HG03280 (cell line): ENCODE results near the gene PODN.

ENCODE experiments used
- ATAC-seq: cut with Tn5 transposase; IDR thresholded peaks from one replicate; pipeline ENCODE4 v1.9.1; 2021; ENCODE audit warnings: mild to moderate bottlenecking, moderate library complexity; ENCODE audit not compliant: unreplicated experiment

The PODN gene

DNA sequence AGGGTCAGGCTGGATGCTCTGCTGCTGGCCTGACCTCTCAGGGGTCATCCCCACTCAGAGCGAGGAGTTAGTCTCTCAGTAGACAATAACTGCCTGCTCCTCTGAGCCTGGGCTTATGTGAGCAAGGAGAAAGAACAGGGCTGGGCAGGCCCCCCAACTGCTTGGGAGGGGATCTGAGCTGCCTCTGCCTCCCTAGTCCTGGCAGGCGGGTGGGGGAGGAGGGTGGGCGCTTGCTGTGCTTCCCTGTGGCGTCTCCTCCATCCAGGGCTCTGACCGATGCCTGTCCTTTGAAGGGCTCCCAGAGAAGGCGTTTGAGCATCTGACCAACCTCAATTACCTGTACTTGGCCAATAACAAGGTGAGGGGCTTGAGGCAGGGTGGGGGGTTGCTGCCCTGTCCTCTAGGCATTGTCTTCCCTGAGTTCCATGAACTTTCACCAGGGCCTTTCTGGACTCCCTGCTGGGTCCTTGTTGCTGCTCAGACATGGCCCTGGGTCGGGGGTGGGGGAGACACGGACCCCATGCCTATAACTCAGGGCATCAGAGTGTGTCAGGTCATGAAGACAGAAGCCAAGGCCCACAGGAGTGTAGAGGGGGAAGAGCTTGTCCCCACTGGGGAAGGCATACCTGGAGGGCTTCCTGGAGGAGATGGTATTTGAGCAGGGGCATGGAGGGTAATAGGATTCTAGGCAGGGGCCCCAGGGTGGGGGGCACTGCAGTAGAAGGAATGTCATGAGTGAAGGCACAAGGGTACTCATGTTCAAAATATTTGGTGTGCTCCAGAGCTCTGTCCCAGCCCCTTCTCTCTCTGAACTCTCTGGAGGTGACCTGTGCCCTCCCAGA lies 12.5 kb downstream of the PODN start:
- ATAC-seq: no peak

DNA sequence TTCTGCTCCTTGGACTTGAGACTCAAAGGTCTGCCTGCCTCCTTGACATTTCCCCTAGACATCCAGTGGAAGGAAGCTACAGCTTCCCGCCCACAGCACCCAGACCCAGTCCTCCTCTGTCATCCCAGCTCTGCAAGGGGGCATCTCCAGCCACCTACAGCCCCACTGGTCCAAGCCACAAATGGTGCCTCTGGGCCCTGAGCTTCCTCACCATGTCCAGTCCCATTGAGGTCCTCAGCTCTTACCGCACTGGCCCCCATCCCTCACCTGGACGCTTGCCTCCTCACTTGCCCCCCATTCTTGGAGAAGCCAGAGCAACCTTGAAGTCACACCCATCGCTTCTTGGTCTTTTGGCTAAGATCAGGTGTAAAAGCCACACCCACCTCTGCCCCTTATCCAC lies 13.2 kb downstream of the PODN start:
- ATAC-seq: no peak

DNA sequence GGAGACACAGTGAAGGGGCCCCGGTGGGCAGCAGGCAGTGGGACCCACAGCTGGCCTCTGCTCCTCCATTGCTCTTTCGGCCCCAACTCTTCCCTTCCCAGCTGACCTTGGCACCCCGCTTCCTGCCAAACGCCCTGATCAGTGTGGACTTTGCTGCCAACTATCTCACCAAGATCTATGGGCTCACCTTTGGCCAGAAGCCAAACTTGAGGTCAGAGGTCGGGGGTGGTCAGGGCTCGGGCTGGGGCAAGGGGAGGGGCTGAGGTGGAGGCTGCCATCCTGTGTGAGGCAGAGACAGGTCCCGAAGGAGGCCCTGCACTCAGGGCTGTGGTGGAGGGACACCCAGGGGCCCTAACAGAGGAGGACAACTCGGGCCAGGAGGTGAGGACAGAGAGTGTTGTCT lies 13.7 kb downstream of the PODN start:
- ATAC-seq: no peak

DNA sequence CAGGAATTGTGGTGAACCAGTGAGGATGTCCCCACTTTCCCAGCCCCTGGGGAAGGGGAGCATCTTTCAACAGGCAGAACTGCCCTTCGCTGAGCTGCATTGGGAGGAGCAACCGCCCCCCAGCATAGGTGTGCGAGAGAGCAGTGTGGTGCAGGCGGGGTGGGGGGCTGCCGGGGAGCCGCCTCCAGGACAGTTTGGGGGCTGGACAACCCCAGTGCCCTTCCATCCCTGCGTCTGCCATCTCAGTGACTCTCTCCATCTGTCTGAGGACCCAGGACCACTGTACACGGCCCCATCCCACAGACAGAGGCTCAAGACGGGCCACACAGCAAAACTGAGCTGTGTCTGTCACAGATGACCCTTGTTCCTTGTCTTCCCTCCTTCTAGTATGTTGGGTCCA lies 14.2 kb downstream of the PODN start:
- no peak for ATAC-seq

DNA sequence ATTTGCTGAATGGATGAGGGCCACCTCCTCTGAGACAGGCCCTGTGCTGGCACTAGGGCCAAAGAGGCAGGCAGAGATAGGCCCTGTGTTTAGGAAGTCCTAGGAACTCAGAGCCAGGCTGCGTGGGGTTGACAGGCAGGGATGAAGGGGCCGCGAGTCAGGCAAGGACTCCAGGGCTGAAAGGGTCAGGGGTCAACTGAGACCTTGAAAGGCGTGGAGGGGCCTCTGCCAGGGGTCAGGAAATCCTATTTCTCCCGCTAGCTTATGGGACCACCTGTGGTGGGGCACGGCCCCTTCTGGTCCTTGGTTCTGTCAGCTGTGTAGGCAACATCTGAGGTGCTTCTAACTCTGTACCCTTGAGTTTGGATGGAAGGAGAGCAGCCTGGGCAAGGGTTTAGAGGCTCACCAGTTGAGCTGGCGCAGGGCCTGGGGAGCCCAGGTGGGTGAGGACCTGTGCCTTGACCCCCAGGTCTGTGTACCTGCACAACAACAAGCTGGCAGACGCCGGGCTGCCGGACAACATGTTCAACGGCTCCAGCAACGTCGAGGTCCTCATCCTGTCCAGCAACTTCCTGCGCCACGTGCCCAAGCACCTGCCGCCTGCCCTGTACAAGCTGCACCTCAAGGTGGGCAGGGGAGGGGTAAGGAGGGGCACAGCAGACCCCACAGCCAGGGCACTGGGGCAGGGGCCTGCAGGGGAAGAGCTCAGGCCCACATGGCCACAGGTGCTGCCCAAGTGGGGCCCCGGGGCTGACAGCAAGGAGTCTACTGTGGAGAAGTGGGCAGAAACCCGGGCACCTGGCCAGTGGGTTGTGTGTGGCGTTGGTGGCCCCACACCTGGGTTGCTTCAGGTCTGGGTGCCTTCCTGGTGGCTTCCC lies 14.9 kb downstream of the PODN start:
- no peak for ATAC-seq

DNA sequence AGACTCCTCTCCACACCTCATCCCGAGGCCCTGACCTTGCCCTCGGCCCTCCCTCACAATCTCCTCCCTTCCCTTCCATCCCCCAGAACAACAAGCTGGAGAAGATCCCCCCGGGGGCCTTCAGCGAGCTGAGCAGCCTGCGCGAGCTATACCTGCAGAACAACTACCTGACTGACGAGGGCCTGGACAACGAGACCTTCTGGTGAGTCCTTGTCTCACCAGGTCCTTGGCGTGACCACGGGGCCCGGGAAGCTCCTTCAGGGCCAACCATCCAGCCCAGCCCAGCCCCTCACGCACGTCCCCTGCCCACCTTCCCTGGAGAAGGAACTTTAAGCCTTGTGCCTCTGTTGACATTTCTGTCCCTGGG lies 15.6 kb downstream of the PODN start:
- no peak for ATAC-seq

DNA sequence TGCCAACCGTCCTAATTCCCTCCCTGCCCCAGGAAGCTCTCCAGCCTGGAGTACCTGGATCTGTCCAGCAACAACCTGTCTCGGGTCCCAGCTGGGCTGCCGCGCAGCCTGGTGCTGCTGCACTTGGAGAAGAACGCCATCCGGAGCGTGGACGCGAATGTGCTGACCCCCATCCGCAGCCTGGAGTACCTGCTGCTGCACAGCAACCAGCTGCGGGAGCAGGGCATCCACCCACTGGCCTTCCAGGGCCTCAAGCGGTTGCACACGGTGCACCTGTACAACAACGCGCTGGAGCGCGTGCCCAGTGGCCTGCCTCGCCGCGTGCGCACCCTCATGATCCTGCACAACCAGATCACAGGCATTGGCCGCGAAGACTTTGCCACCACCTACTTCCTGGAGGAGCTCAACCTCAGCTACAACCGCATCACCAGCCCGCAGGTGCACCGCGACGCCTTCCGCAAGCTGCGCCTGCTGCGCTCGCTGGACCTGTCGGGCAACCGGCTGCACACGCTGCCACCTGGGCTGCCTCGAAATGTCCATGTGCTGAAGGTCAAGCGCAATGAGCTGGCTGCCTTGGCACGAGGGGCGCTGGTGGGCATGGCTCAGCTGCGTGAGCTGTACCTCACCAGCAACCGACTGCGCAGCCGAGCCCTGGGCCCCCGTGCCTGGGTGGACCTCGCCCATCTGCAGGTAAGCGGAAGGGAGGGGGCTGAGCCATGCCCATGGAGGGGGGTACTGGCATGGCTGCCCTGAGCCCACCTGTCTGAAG lies 16.5 kb downstream of the PODN start:
- no peak for ATAC-seq

DNA sequence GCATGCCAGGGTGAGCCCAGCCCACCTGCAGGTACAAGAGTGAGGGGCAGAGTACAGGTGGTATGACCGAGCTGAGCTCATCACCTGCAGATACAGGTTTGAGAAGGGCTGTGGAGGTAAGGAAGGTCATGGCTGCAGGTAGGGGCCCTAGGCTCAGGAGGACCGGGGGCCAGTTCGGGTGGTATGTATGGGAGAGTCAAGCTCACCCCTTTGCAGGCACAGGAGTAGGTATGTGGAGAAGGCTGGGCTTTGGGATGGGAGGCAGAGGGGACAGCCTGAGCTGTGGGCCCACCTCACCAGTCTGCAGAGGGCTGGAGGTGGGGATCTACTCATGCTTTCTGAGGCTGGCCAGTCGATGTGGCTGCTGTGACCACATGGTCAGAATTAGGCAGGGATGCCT lies 17.2 kb downstream of the PODN start:
- ATAC-seq: no peak

DNA sequence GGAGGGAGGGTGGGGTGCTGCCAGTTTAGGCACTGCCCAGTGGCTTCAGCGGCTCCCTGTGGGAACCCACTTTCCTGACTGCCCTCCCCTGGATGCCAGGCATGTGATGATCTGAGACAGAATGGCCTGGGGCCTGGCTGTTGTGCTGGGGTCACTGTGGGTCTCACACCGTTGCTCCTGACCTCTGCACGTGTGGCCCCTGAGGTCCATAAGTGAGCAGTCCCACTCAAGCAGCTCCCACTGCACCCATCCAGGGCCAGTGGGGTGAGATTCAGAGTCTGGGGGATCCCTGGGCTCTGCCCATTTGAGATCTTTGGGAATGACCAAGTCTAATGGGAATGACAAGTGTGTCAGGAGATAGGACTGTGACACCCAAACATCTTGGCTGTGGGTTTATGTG lies 18.0 kb downstream of the PODN start:
- no peak for ATAC-seq

DNA sequence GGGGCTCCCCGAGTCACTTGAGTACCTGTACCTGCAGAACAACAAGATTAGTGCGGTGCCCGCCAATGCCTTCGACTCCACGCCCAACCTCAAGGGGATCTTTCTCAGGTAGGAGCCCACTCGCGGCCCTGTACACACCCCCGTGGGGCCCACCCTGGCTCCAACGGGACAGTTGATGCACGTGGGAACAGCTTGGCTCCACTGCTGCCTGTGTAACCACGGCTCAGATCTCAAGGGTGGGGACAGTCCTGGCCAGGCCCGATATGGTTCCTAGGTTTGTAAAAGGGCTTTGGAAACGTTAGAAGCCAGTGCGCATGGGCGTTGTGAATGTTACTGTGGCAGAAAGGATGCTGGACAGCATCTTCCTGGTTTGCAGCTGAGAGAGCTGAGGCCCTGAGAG lies 18.8 kb downstream of the PODN start:
- ATAC-seq: no peak

DNA sequence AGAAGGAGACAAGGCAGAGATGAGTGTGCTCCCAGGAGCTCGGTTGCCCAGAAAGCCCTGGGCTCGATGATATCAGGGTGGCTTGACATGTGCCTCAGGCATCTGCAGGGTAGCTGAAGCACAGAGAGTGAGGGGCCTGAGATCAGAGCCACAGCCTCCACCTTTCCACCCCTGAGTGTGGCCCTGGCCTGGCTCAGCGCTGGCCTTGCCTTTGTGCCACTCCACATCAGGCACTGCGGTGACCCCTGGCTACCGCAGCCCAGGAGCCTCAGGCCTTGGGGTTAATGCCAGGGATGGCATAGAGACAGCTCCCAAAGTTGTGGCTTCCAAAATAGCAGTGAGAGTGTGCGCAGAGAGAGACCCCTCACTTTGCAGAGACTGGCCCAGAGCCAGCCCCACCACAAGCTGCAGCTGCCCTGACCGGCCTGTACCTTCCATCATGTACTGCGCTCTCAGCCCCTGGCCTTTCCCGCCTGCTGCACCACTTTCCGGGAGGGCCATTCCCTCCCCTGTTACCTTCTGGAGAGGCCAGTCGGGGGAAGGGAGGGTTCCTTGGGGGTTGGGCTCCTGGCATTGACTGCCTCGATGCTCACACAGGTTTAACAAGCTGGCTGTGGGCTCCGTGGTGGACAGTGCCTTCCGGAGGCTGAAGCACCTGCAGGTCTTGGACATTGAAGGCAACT lies 19.5 kb downstream of the PODN start:
- ATAC-seq: no peak

DNA sequence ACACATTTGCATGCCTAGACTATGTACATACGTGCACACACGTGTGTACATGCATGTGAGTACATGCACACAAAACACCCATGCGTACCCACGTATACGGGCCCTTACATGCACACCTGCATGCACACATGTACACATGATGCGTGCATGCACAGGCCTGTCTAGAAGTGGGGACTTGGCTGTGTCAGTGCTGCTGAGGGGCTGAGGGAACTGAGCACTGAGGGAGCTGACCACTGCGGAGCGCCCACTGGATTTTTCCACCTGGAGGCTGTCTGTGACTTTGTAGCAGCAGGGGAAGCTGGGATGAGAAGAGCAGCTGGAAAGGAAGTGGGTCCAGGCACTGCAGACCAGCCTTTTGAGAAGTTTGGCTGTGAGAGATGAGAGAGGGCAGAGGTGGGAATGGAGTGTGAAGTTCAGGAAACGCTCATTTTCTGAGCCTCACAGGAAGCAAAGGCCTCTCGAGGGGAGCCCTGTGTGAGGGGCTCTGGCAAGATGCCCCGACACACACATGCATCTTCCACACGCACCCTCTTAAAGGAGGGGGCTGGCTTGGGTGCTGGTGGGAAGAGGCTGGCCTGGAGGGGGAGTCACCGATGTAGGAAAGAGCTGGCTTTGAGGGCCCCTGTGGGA lies 20.9 kb downstream of the PODN start:
- no peak for ATAC-seq

DNA sequence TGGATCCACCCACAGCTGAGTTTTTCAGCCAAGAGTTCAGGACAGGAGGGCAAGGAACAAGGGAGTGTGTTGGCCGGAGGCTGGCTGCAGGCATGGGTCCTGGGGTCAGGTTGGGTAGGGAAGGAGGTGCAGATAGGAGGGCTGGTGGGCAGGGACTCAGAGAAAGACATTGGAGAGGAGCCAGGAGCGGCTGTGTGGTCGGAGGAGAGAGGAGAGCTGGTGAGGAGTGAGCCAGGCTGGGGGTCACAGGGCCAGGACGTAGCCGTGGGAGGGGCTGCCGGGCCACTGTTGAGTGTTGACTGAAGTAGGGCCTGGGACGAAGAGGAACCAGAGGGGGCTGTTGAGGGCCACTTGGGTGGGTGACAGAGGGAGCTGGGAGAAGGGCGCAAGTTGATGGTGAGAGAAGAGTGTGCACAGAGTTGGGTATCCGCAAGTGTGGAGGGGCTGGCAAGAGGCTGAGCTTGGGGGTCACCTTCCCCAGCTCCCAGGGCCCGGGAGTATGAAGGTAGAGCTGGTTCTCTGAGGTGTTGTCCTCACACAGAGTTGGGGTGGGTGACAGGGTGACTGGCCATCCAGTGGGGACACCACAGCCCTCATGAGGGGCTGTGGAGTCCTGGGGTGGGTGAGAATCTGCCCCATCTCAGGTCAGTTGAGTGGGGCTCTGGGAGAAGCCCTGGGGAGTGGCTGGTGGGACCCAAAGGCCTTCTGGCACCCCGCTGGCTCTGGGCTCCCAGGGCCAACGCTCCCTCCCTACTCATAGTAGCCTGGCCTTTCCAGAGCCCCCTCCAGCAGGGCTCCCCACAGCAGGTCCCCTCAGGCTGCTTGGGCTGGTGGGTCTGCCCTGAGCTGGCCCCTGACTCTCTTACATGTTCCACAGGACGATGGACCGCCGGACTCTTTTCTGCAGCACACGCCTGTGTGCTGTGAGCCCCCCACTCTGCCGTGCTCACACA lies 21.9 kb downstream of the PODN start:
- no peak for ATAC-seq

DNA sequence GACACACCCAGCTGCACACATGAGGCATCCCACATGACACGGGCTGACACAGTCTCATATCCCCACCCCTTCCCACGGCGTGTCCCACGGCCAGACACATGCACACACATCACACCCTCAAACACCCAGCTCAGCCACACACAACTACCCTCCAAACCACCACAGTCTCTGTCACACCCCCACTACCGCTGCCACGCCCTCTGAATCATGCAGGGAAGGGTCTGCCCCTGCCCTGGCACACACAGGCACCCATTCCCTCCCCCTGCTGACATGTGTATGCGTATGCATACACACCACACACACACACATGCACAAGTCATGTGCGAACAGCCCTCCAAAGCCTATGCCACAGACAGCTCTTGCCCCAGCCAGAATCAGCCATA lies 22.6 kb downstream of the PODN start:
- ATAC-seq: no peak

DNA sequence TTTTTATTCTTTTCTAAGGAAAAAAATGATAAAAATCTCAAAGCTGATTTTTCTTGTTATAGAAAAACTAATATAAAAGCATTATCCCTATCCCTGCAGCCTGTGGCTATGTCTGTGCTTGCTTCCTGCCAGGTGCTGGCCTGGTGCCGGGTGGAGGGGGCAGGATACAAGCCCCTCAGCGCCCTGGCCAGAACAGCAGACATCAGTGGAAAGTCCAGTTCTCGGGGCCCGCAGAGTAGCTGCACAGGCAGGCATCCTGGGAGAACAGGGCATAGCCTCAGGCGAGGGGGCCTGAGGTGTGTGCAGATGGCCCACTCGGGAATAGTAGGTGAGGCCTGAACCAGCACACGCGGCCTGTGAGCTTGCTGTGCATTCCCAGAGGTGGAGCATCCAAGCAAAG lies 23.4 kb downstream of the PODN start:
- ATAC-seq: no peak

DNA sequence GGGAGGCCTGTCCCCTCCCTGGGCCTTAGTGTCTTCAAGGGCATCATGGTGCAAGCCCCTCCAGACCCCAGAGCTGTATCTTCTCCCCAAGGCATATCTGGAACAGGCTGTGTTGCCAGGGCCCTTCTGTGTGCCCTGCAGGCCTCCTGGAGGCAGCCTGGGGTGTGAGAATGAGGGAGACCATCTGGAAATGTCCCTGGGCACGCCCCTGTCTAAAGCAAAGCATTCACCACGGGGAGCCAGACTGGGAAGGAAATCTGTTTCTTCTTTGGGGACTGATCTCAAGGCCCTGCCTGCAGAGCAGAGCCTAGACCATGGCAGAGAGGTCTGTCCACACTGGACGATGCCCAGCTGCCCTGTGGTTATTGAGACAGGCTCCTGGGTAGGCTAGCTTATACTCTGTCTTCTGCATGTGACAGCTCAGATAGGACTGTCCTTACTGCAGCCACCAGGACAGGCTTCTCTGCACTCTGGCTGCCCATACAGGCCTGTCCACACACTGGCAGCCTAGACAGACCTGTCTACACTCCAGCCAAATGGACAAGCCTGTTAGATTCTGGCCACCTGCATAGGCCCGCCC lies 24.6 kb downstream of the PODN start:
- ATAC-seq: no peak

DNA sequence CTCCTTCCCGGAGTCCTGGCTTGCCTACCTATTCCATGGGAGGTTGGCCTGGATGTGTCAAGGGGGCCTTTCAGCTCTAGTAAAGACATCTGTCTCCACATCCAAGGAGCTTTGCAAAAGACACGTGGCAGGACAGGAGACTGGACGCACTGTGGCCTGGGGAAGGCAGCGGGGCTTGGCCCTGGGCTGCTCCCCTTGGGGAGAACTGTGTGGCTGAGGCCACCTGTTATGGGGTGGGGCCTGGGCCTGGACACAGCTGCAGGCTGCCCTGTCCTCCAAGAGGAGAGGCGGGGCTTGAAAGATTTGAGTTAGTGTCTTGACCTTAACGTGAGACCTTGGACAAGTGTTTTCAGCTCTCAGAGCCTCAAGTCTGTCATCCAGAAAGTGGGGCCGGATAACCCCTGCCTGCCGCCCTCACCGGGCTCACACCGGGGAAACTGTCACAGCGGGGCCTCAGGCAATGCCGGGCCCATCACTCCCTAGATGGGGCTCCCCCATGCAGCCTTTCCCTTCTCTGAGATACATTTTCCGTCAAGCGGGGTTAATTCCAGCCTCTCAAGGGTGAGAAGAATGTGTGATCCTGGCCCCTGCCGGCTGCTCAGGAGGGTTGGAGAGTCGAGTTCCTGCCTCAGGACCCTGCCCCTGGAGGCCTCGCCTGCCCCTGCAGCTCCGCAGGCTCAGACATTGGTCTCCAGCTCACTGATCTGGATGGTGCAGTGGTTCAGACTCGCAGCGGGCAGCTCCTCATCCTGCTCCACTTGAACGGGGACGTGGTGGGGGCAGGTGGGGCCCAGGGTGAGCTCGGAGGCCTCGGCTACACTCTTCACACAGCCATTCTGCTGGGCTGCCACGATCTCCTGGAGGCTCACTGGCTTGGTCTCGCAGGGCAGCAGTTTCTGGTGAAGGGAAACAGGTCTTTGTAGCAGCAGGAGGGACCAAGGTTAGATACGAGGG lies 25.6 kb downstream of the PODN start:
- ATAC-seq: no peak
